ENCODE results near the gene TMEFF1.
A peak's percentile ranks its signal among the peaks of the same experiment; 100 is the strongest.
"Not testable (repeated sequence)": the region's sequence is repeated elsewhere in the genome, so short reads cannot be mapped to it uniquely, and the experiment has no call there.

The TMEFF1 gene

GRCh38 chr9:100492952-100493351 is 20.0 kb downstream of the TMEFF1 start:
- no peak for DNase-seq (ENCODE audit: low read depth in 2 of 2)

- DNase-seq (ENCODE audit: low read depth in 2 of 2), result no peak
These were observed 25.6 kb downstream of the TMEFF1 start for GRCh38 chr9:100498592-100498991.

- DNase-seq (ENCODE audit: low read depth in 2 of 2), result no peak
These were observed 26.5 kb downstream of the TMEFF1 start for GRCh38 chr9:100499460-100499859.

GRCh38 chr9:100499866-100500265 is 26.9 kb downstream of the TMEFF1 start:
- no peak for DNase-seq (ENCODE audit: low read depth in 2 of 2)

GRCh38 chr9:100505564-100506159 is 32.7 kb downstream of the TMEFF1 start:
- peak; percentile 58 to 75 for DNase-seq (ENCODE audit: low read depth in 2 of 2)

- not testable (repeated sequence) for DNase-seq (ENCODE audit: low read depth in 2 of 2)
These were observed 34.4 kb downstream of the TMEFF1 start for GRCh38 chr9:100507350-100507749.

GRCh38 chr9:100511205-100511604 is 38.3 kb downstream of the TMEFF1 start:
- DNase-seq (ENCODE audit: low read depth in 2 of 2), result no peak

GRCh38 chr9:100515578-100516494 is 42.9 kb downstream of the TMEFF1 start:
- no peak for DNase-seq (ENCODE audit: low read depth in 2 of 2)

- DNase-seq (ENCODE audit: low read depth in 2 of 2), result no peak
These were observed 48.3 kb downstream of the TMEFF1 start for GRCh38 chr9:100521282-100521681.

- no peak for DNase-seq (ENCODE audit: low read depth in 2 of 2)
These were observed 52.6 kb downstream of the TMEFF1 start for GRCh38 chr9:100525563-100525962.

GRCh38 chr9:100527180-100527794 is 54.3 kb downstream of the TMEFF1 start:
- DNase-seq (ENCODE audit: low read depth in 2 of 2), result not testable (repeated sequence)

- DNase-seq (ENCODE audit: low read depth in 2 of 2), result no peak
These were observed 61.5 kb downstream of the TMEFF1 start for GRCh38 chr9:100534401-100534800.

GRCh38 chr9:100540327-100540726 is 67.4 kb downstream of the TMEFF1 start:
- DNase-seq (ENCODE audit: low read depth in 2 of 2), result no peak

- no peak for DNase-seq (ENCODE audit: low read depth in 2 of 2)
These were observed 76.1 kb downstream of the TMEFF1 start for GRCh38 chr9:100549048-100549447.

- DNase-seq (ENCODE audit: low read depth in 2 of 2), result no peak
These were observed 82.0 kb downstream of the TMEFF1 start for GRCh38 chr9:100554935-100555401.

GRCh38 chr9:100555471-100555870 is 82.5 kb downstream of the TMEFF1 start:
- no peak for DNase-seq (ENCODE audit: low read depth in 2 of 2)

GRCh38 chr9:100557053-100557452 is 84.1 kb downstream of the TMEFF1 start:
- no peak for DNase-seq (ENCODE audit: low read depth in 2 of 2)

GRCh38 chr9:100561256-100561655 is 88.3 kb downstream of the TMEFF1 start:
- DNase-seq (ENCODE audit: low read depth in 2 of 2), result no peak

- DNase-seq (ENCODE audit: low read depth in 2 of 2), result no peak
These were observed 94.9 kb downstream of the TMEFF1 start for GRCh38 chr9:100567856-100568255.

- no peak for DNase-seq (ENCODE audit: low read depth in 2 of 2)
These were observed 100.8 kb downstream of the TMEFF1 start for GRCh38 chr9:100573655-100574260.

- no peak for DNase-seq (ENCODE audit: low read depth in 2 of 2)
These were observed 102.1 kb downstream of the TMEFF1 start for GRCh38 chr9:100575006-100575405.

GRCh38 chr9:100575765-100576386 is 102.9 kb downstream of the TMEFF1 start:
- DNase-seq (ENCODE audit: low read depth in 2 of 2), result no peak

Data from activated CD4-positive, alpha-beta T cell treated with anti-CD3 and anti-CD28 coated beads for 24 hours (primary cell).